NT2/D1 (cell line): Measurements from ENCODE around the gene MS4A12.

Experiments used
- SUZ12 ChIP-seq: IDR thresholded peaks from 2 replicates; pipeline ENCODE4 v1.6.1; 2011; ENCODE audit not compliant: insufficient read length, insufficient read depth; ENCODE audit errors: extremely low read depth
- YY1 ChIP-seq: IDR thresholded peaks from 2 replicates; pipeline ENCODE4 v1.6.1; 2011; ENCODE audit not compliant: insufficient read length, insufficient read depth
- ZNF274 ChIP-seq: IDR thresholded peaks from 2 replicates; pipeline ENCODE4 v1.6.1; 2011; ENCODE audit warnings: mild to moderate bottlenecking, low read depth, low read length

GRCh38 chr11:60512651-60513225 is 20.2 kb downstream of the MS4A12 start:
- TF ChIP-seq ZNF274 (no peak), YY1 (no peak), SUZ12 (no peak)
